Trophoblast cell (in vitro differentiated cells and primary cell): ENCODE measurements around the gene ARX.
A peak's percentile ranks its signal among the peaks of the same experiment; 100 is the strongest.

Source experiments
- DNase-seq, 2 donors: peaks; one replicate each; pipeline ENCODE4 v3.0.0-alpha.2; 2016
- H2AFZ ChIP-seq: 2 replicates; pipeline ENCODE4 v1.6.1; 2013; ENCODE audit warnings: low read length, moderate library complexity, mild to moderate bottlenecking; ENCODE audit not compliant: insufficient read depth, poor library complexity
- H2AK5ac ChIP-seq: 2 replicates; pipeline ENCODE4 v1.6.1; 2013; ENCODE audit warnings: mild to moderate bottlenecking, low read length
- H2BK120ac ChIP-seq: 2 replicates; pipeline ENCODE4 v1.6.1; 2013; ENCODE audit warnings: low read length, mild to moderate bottlenecking, moderate library complexity; ENCODE audit not compliant: insufficient read depth, poor library complexity
- H2BK12ac ChIP-seq: 2 replicates; pipeline ENCODE4 v1.6.1; 2013; ENCODE audit warnings: mild to moderate bottlenecking, low read length, moderate library complexity
- H2BK5ac ChIP-seq: 2 replicates; pipeline ENCODE4 v1.6.1; 2013; ENCODE audit warnings: low read length, low read depth, moderate library complexity, mild to moderate bottlenecking; ENCODE audit not compliant: poor library complexity
- H3K14ac ChIP-seq: 2 replicates; pipeline ENCODE4 v1.6.1; 2013; ENCODE audit warnings: mild to moderate bottlenecking, low read length
- H3K18ac ChIP-seq: 2 replicates; pipeline ENCODE4 v1.6.1; 2013; ENCODE audit warnings: mild to moderate bottlenecking, low read length
- H3K23ac ChIP-seq: 2 replicates; pipeline ENCODE4 v1.6.1; 2013; ENCODE audit warnings: low read length
- H3K27ac ChIP-seq: 2 replicates; pipeline ENCODE4 v1.5.1; 2013; ENCODE audit warnings: low read depth, mild to moderate bottlenecking, inconsistent platforms, low read length, moderate library complexity
- H3K27me3 ChIP-seq: 2 replicates; pipeline ENCODE4 v1.6.1; 2013; ENCODE audit warnings: inconsistent platforms, mild to moderate bottlenecking, low read length, moderate library complexity; ENCODE audit not compliant: insufficient read depth
- H3K36me3 ChIP-seq, 2 experiments: 1 replicate in 1 of 2; 2 replicates in 1 of 2; pipeline ENCODE4 v1.6.1; 2013; ENCODE audit warnings: low read length in 2 of 2, mild to moderate bottlenecking in 2 of 2, moderate library complexity in 1 of 2; ENCODE audit not compliant: insufficient read depth in 2 of 2, control insufficient read depth in 1 of 2
- H3K4ac ChIP-seq: 2 replicates; pipeline ENCODE4 v1.6.1; 2013; ENCODE audit warnings: low read depth, mild to moderate bottlenecking, low read length, moderate library complexity
- H3K4me1 ChIP-seq, 2 experiments: 1 replicate in 1 of 2; 2 replicates in 1 of 2; pipeline ENCODE4 v1.6.1; 2013; ENCODE audit warnings: low read length in 2 of 2, mild to moderate bottlenecking in 2 of 2, moderate library complexity in 1 of 2; ENCODE audit not compliant: insufficient read depth in 2 of 2, control insufficient read depth in 1 of 2
- H3K4me2 ChIP-seq: 2 replicates; pipeline ENCODE4 v1.6.1; 2013; ENCODE audit warnings: inconsistent platforms, mild to moderate bottlenecking, low read length, moderate library complexity
- H3K4me3 ChIP-seq: 2 replicates; pipeline ENCODE4 v1.5.1; 2013; ENCODE audit warnings: mild to moderate bottlenecking, low read depth, low read length, inconsistent platforms
- H3K79me1 ChIP-seq: one replicate; pipeline ENCODE4 v1.6.1; 2013; ENCODE audit warnings: low read length
- H3K79me2 ChIP-seq: 2 replicates; pipeline ENCODE4 v1.6.1; 2013; ENCODE audit warnings: low read length, mild to moderate bottlenecking; ENCODE audit not compliant: control insufficient read depth, insufficient read depth, poor library complexity
- H3K9ac ChIP-seq: 2 replicates; pipeline ENCODE4 v1.6.1; 2013; ENCODE audit warnings: mild to moderate bottlenecking, low read length
- H3K9me3 ChIP-seq: 2 replicates; pipeline ENCODE4 v1.6.1; 2013; ENCODE audit warnings: low read depth, mild to moderate bottlenecking, control low read depth, inconsistent platforms, low read length; ENCODE audit not compliant: insufficient read depth
- H4K12ac ChIP-seq: 2 replicates; pipeline ENCODE4 v1.6.1; 2013; ENCODE audit warnings: low read depth, mild to moderate bottlenecking, low read length, moderate library complexity
- H4K8ac ChIP-seq: 2 replicates; pipeline ENCODE4 v1.6.1; 2013; ENCODE audit warnings: low read depth, mild to moderate bottlenecking, low read length, moderate library complexity
- H4K91ac ChIP-seq: one replicate; pipeline ENCODE4 v1.6.1; 2013; ENCODE audit warnings: low read depth, mild to moderate bottlenecking, low read length, moderate library complexity
- WGBS: extraction: QIAGEN DNeasy Blood & Tissue Kit; methylation state at CpG from one replicate; pipeline ENCODE4 v1.1.7; 2013; ENCODE audit warnings: missing lambda C conversion rate; ENCODE audit not compliant: insufficient read length, insufficient coverage; ENCODE audit errors: extremely low coverage; 5-methylcytosine and 5-hydroxymethylcytosine counted together

Gene ARX

DNA sequence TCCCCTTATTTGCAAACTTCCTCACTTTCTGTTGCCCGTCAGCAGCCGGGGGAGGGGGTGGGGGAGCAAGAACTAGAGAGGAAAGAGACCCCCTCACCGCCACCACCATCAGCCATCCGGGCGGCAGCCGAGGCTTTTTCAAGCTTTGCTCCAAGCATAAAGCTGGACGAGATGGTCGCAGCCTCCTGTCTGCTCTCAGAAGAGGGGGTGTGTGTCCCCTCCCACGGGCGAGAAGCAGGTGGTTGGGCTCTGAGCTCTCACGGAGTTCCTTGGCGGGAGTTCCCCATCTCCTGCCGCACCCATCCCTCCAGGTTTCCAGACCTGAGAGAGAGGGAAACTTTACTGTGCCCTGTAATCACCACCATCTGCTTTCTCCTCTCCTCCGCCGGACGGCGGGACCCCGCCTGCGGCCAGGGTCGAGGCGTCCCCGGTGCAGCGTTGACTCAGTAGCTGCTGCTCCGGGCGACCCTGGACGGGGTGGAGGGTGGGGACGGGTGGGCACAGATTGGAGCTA, 4.7 kb upstream of the ARX start:
- Histone ChIP-seq H3K79me2 (no peaks in the 10 kb centered on the region), H4K8ac (no peak overlapping the region), H2BK12ac (no peak overlapping the region), H2AK5ac (no peak overlapping the region), H3K14ac (no peak overlapping the region), H4K12ac (no peak overlapping the region), H2AFZ (no peak overlapping the region), H3K36me3 (no peaks in the 10 kb centered on the region), H3K9ac (no peak overlapping the region), H3K79me1 (no peaks in the 10 kb centered on the region), H3K27ac (no peak overlapping the region), H3K23ac (no peak overlapping the region), H4K91ac (no peak overlapping the region), H3K27me3 (peaks cover 61% of the 10 kb centered on the region), H3K4me3 (no peak overlapping the region), H3K18ac (no peak overlapping the region), H2BK120ac (no peak overlapping the region), H2BK5ac (no peak overlapping the region), H3K9me3 (peaks cover 5% of the 10 kb centered on the region), H3K4ac (no peak overlapping the region), H3K4me1 (peaks cover 6 to 11% of the 10 kb centered on the region in 2 experiments), H3K4me2 (peak overlapping the region; percentile 67)
- no peak for DNase-seq
- WGBS: no CpG with 5 or more reads among the region's 27 CpGs

- Histone ChIP-seq H2AFZ (no peak overlapping the region), H3K4ac (no peak overlapping the region), H3K9me3 (peaks cover 6% of the 10 kb centered on the region), H3K36me3 (no peaks in the 10 kb centered on the region), H3K18ac (no peak overlapping the region), H2AK5ac (no peak overlapping the region), H3K27me3 (peaks cover 66% of the 10 kb centered on the region), H3K79me1 (no peaks in the 10 kb centered on the region), H2BK5ac (no peak overlapping the region), H3K9ac (no peak overlapping the region), H3K4me1 (peaks cover 6 to 11% of the 10 kb centered on the region in 2 experiments), H4K8ac (no peak overlapping the region), H2BK120ac (no peak overlapping the region), H3K4me2 (peak overlapping the region; percentile 67), H4K91ac (no peak overlapping the region), H3K27ac (no peak overlapping the region), H2BK12ac (no peak overlapping the region), H3K4me3 (no peak overlapping the region), H3K79me2 (no peaks in the 10 kb centered on the region), H3K23ac (no peak overlapping the region), H3K14ac (no peak overlapping the region), H4K12ac (no peak overlapping the region)
- no peak for DNase-seq
- no CpG with 5 or more reads among the region's 22 CpGs for WGBS
These were observed 4.1 kb upstream of the ARX start for GRCh38 chrX:25019707-25020390.

DNA sequence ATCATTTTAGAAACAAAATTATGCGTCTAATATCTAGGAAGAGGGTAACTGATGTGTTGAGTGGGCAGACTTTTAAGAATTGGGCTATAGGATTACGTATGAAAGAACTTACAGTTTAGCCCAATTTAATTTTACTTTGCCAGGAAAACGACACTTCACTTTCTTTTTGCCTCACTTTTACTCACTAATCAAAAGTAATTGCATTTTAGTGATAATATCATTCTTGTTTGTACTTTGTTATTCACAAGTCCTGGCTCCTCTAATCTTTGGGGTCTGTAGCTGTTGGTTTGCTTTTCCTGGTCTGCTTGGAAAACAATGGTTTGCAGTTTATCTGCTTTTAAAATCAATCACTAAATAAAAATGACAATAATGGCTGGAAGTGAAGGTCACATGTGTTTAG, 2.9 kb upstream of the ARX start:
- Histone ChIP-seq H3K9ac (no peak overlapping the region), H3K27me3 (peaks cover 69% of the 10 kb centered on the region), H3K4me3 (no peak overlapping the region), H3K4ac (no peak overlapping the region), H2BK5ac (no peak overlapping the region), H3K79me1 (no peaks in the 10 kb centered on the region), H4K12ac (no peak overlapping the region), H2BK120ac (no peak overlapping the region), H4K91ac (no peak overlapping the region), H3K9me3 (peaks cover 6% of the 10 kb centered on the region), H3K27ac (no peak overlapping the region), H3K23ac (no peak overlapping the region), H2BK12ac (no peak overlapping the region), H2AK5ac (no peak overlapping the region), H4K8ac (no peak overlapping the region), H3K14ac (no peak overlapping the region), H2AFZ (no peak overlapping the region), H3K4me2 (no peak overlapping the region), H3K36me3 (no peaks in the 10 kb centered on the region), H3K79me2 (no peaks in the 10 kb centered on the region), H3K4me1 (peaks cover 6 to 11% of the 10 kb centered on the region in 2 experiments), H3K18ac (no peak overlapping the region)
- DNase-seq: no peak
- no CpG with 5 or more reads among the region's 3 CpGs for WGBS

DNA sequence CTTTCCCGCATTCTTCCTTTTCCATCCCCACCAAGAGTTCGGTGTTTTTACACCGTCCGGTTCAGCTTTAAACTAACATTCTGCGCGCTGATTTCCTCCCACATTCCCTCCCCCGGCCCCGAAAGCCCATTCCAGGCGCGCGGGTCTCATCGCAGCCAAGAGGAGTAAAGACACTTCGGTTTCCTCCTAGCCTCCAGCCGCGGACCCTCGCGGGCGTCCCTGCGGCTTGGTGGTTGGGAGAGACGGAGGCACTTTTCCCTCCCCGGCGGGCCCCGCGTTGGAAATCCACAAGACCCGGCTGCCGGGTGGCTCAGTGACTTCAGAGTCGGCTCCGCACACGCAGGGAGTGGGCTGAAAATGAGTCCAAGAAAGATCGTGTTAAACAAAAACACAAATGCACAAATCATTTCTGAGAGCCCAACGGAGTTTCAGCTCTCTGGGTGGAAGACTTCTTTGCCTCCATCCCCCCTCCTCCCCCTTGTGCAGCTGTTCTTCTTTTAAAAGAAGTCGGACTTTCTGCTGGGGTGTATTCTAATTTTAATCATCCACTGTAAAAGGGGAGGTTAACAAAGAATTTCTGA, 2.0 kb upstream of the ARX start:
- DNase-seq: peak in 1 of 2 donors; percentile 14
- no peaks in the 10 kb centered on the region for H3K79me2 ChIP-seq
- H3K18ac ChIP-seq: no peak overlapping the region
- no peak overlapping the region for H4K12ac ChIP-seq
- no peak overlapping the region for H3K27ac ChIP-seq
- no peak overlapping the region for H2BK5ac ChIP-seq
- H4K91ac ChIP-seq: no peak overlapping the region
- H3K9me3 ChIP-seq: peaks cover 6% of the 10 kb centered on the region
- H3K4me2 ChIP-seq: peak overlapping the region; percentile 50
- H3K27me3 ChIP-seq: peaks cover 69% of the 10 kb centered on the region
- no CpG with 5 or more reads among the region's 32 CpGs for WGBS
- H3K9ac ChIP-seq: no peak overlapping the region
- no peak overlapping the region for H3K23ac ChIP-seq
- H4K8ac ChIP-seq: no peak overlapping the region
- H2BK12ac ChIP-seq: no peak overlapping the region
- peaks cover 6 to 16% of the 10 kb centered on the region in 2 experiments for H3K4me1 ChIP-seq
- H2AK5ac ChIP-seq: no peak overlapping the region
- no peak overlapping the region for H3K4ac ChIP-seq
- no peak overlapping the region for H3K14ac ChIP-seq
- no peak overlapping the region for H2AFZ ChIP-seq
- no peaks in the 10 kb centered on the region for H3K36me3 ChIP-seq
- no peaks in the 10 kb centered on the region for H3K79me1 ChIP-seq
- no peak overlapping the region for H2BK120ac ChIP-seq
- H3K4me3 ChIP-seq: no peak overlapping the region
